ENCODE measurements around the gene KRTAP10-2. TPM values are rescaled to one million over a fixed set of nuclear protein-coding genes. Genes with fewer than 3 reads are reported as not detected.
A peak's percentile ranks its signal among the peaks of the same experiment; 100 is the strongest.

The KRTAP10-2 gene
- total RNA-seq, 2 donors from 2014 or later: not detected

DNA sequence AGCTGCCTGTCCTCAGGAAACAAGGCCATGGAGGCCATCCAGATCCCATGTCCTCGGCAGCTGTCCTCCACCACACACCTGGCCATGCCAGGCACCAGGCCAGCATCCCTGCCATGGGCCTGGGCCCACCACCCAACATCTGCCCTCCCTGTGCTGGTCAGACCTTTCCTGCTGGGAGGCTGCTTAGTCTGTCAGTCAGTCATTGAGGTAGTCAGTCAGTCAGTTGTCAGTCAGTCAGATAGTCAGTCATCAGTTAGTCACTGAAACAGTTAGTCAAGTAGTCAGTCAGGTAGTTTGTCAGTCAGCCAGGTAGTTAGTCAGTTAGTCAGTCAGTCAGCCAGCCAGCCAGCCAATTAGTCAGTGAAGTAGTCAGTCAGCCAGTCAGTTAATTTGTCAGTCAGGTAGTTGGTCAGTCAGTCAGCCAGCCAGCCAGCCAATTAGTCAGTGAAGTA, 28.5 kb downstream of the KRTAP10-2 start:
- Mint-ChIP-seq H3K4me3 (no peak overlapping the region), H3K36me3 (ENCODE audit: low read depth) (no peaks in the 10 kb centered on the region), H3K27ac (no peak overlapping the region), H3K27me3 (no peaks in the 10 kb centered on the region), H3K4me1 (no peaks in the 10 kb centered on the region), H3K9me3 (peaks cover 3% of the 10 kb centered on the region)
- ATAC-seq (replicated peaks): no peak

DNA sequence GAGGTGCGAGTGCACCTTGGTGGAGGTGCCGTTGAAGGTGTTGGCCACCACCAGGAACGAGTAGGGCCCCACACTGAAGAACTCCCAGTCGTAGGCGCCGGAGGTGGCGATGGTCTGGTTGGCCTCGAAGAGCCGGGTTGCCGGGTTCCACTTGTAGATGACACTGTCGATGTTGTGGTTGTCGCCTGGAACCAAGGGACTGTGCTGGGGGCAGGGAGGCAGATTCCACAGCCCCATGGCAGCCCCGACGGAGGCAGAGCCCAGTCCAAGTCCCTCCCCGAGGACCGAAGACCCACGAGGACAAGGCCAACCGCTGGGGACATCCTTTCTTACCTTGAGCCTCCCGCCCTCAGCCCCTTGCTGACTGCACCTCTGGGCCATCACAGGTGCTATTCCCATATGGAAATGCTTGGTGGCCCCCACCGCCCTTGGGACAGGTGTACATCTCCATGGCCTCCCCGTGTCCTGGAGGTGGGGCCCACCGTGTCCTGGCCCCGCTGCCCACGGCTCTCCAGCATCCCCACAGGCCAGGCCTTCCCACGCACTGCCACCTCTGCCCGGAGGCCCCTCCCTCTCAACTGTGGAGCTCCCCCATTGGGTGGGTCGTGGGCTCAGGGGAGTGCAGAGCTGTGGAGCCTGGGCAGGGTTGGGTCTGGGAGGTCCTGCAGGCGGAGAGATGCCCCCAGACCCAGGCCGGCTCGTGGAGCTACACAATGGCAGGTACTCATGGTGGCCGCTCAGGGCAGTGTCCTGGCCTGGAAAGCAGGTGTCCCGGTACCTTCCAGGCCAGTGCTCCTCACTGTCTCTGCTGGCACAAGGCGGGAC, 29.2 kb downstream of the KRTAP10-2 start:
- no peak overlapping the region for H3K27ac Mint-ChIP-seq
- ATAC-seq (replicated peaks): no peak

DNA sequence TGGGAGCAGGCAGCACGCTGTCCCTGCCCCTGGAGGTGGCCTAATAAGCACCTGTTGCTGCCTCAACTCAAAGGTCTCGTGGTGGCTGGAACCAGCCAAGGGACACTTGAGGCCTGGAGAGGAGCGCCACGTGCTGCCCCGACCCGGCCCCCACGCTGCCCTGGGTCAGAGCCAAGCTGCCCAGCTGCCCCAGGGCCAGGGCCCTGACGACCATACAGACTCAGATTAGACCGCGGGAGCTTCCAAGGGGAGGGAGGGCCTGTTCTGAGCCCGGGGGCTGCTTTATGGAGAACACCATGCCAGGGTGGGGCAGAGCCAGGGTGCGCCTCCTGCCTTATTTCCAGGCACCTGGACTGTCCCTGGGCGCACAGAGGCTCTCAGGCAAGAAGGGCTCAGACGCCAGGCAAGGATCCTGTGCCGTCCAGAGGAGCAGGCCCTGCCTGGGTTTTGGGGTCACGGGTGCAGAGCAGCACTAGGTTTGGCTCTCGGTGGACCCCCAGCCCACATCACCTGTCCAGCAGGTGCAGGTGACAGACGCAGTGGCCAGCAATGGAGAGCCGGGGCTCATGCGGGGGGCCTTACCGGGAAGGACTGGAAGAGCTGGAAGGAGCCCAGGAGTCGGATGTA, 29.9 kb downstream of the KRTAP10-2 start:
- no peak overlapping the region for H3K27ac Mint-ChIP-seq
- H3K27me3 Mint-ChIP-seq: no peaks in the 10 kb centered on the region
- H3K4me1 Mint-ChIP-seq: no peaks in the 10 kb centered on the region
- no peak for ATAC-seq (replicated peaks)
- H3K36me3 Mint-ChIP-seq (ENCODE audit: low read depth): no peaks in the 10 kb centered on the region
- peaks cover 4% of the 10 kb centered on the region for H3K9me3 Mint-ChIP-seq
- H3K4me3 Mint-ChIP-seq: no peak overlapping the region

More for the DNA sequence above, 29.2 kb downstream of the KRTAP10-2 start:
- Mint-ChIP-seq H3K4me1 (no peaks in the 10 kb centered on the region), H3K9me3 (peaks cover 4% of the 10 kb centered on the region), H3K36me3 (ENCODE audit: low read depth) (no peaks in the 10 kb centered on the region), H3K27me3 (no peaks in the 10 kb centered on the region), H3K4me3 (no peak overlapping the region)

DNA sequence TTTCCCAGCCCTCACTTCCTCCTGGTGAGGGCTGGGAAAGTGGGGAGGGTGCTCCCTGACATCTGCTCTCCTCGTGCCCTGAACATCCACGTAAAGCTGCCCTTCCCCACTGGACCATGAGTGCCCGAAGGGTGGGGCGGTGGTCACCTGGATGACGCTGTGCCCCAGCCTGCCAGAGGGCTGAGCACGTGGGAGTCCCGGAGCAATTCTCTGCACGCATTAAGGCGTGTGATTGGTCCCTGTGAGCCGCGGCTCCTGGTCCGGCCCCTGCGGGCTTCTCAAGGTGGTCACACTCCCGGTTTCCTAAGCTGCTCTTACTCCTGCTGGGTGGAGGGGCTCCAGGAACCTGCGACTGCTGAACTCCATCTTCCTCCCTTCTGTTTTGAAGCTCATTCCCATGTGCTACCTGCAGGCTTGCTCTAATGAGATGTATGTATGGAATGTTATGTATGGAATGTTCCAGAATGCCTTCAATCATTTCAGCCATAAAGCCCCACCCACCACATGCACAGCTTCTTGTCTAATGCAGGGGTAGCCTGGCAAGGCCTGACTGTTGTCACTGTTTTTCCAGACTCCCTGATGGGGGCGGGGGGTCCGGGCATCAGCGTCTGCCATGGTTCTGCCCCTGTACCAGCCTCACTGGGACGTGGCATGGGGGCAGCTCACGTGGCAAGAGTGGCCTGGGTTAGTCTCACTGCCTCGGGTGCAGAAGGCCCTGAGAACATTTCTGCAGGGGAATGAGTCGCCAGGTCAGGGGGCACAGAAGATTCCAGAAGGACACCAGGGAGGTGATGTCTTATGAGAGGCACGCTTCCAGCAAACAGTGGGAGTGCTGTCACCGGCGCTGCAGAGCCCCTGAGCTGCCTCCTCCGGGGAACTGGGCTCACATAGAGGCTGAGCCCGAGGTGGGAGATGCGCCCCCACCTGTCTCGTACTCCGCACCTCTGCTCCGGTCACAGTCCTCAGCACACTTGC, 30.7 kb downstream of the KRTAP10-2 start:
- ATAC-seq (replicated peaks): no peak
- H3K9me3 Mint-ChIP-seq: peaks cover 4% of the 10 kb centered on the region
- no peaks in the 10 kb centered on the region for H3K27me3 Mint-ChIP-seq
- no peaks in the 10 kb centered on the region for H3K36me3 Mint-ChIP-seq (ENCODE audit: low read depth)
- no peaks in the 10 kb centered on the region for H3K4me1 Mint-ChIP-seq
- H3K27ac Mint-ChIP-seq: no peak overlapping the region
- H3K4me3 Mint-ChIP-seq: no peak overlapping the region

DNA sequence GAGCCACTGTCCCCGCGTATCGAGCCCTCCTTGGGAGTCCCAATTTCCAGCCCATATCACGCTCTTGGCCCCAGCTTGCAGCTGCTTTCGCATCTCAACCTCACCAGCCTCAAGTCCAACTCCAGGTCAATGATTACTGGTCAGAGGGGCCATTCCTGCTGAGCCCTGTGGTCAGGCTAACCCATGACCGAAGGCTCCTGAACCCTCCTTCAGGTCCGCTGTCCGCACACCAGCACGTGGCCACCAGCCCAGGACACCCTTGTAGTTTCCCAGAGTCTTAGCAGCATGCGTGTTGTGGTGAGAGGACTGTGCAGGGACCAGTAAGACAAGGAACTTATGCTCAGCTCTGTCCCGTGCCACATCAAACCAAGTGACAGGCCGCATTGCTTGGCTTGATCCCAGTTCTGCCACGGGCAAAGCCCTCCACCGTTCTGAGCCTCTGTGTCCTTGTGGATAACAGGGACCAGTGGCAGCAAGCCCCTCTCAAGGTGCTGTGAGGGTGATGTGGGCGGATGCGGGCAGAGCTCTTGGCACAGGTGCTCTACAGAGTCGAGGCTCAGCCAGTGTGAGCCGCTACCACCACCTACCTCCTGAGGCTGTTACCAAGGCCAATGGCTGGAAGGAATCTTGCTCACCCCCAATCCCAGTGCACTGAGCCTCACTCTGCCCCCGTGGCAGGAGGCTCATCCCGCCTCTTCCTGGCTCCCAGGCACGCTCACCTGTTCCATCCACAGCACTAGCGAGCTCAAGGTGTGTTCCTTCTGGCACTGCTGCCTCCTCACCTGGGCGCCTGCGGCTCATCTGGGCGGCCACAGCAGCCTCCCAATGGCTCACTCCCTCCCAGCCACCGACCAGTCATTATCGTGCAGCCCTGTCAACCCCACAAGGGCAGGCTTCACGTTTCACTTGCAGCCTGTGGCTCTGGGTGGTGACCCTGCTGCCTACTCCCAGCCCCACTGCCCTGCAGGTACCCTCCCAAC, 31.7 kb downstream of the KRTAP10-2 start:
- Mint-ChIP-seq H3K27me3 (no peaks in the 10 kb centered on the region), H3K4me1 (no peaks in the 10 kb centered on the region), H3K4me3 (no peak overlapping the region), H3K27ac (no peak overlapping the region), H3K9me3 (peaks cover 4% of the 10 kb centered on the region), H3K36me3 (ENCODE audit: low read depth) (no peaks in the 10 kb centered on the region)
- no peak for ATAC-seq (replicated peaks)

DNA sequence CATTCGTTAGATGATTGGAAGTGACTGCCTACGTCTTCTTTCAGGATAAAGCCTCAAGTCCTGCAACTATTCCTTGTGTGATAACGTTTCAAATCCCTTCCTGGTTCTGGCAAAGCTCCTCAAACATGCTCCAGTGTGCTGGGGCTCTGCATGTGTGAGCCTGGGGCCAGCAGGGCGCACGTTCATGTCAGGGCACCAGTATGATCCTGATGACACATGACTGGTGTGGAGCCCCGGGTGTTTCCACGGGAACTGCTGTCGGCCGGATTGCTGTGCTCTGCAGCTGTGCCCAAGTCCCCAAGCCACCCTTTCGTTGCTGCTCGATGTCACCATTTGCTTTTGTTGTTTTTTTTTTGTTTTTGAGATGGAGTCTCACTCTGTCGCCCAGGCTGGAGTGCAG, 32.6 kb downstream of the KRTAP10-2 start:
- H3K9me3 Mint-ChIP-seq: peaks cover 4% of the 10 kb centered on the region
- H3K4me1 Mint-ChIP-seq: no peaks in the 10 kb centered on the region
- no peaks in the 10 kb centered on the region for H3K36me3 Mint-ChIP-seq (ENCODE audit: low read depth)
- no peaks in the 10 kb centered on the region for H3K27me3 Mint-ChIP-seq
- H3K27ac Mint-ChIP-seq: no peak overlapping the region
- H3K4me3 Mint-ChIP-seq: no peak overlapping the region
- no peak for ATAC-seq (replicated peaks)

DNA sequence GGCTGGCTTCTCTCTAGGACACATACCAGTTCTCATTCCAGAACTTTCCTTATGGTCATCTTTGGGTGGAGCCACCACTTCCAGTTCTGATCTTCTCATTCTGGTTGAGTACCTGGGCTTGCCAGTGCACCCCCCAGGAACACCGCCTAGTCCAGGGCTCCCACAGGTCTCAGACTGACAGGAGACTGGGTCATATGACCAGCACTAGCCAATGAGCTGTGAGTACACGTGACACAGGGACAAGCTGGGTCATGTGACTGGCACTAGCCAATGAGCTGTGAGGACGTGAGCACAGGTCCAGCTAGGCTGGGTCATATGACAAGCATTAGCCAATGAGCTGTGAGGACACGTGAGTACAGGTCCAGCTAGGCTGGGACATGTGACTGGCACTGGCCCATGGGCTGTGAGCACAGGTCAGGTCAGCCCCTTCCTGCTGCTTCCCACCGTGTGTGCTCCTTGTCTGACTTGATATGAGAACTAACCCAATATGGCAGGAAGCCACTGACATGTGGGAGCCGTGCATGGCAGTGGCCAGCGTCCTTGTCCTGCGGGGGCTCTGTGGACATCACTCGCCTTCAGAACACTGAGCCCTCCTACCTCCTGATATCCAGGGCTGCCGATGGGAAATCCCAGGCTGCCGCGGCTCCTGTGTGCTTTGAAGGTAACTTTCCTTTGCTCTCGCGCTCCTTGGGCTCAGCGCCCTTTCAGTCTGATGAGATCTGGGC, 34.0 kb downstream of the KRTAP10-2 start:
- Mint-ChIP-seq H3K4me1 (no peaks in the 10 kb centered on the region), H3K4me3 (peak overlapping the region; percentile 50), H3K36me3 (ENCODE audit: low read depth) (no peaks in the 10 kb centered on the region), H3K9me3 (peaks cover 4% of the 10 kb centered on the region), H3K27me3 (no peaks in the 10 kb centered on the region), H3K27ac (peak overlapping the region; percentile 64)
- ATAC-seq (replicated peaks): peak; percentile 90

DNA sequence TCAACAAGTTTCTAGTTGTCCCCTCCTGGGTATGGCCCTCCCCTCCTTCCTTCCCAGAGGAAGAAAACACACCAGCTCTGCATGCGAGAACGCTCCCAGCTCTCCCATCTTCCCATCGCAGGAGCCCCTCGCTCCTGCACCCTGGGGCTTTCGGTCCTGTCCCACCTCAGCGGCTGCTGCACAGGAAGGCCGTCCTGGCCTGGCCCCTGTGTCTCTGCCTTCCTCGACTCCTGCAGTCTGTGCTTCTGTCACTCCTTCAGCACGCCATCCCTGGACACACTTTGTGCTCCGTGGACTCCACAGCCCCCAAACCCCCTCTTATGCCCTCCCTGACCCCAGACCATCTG, 34.5 kb downstream of the KRTAP10-2 start:
- H3K9me3 Mint-ChIP-seq: peaks cover 4% of the 10 kb centered on the region
- no peaks in the 10 kb centered on the region for H3K4me1 Mint-ChIP-seq
- no peaks in the 10 kb centered on the region for H3K36me3 Mint-ChIP-seq (ENCODE audit: low read depth)
- H3K27ac Mint-ChIP-seq: peak overlapping the region; percentile 64
- ATAC-seq (replicated peaks): no peak
- no peaks in the 10 kb centered on the region for H3K27me3 Mint-ChIP-seq
- peak overlapping the region; percentile 50 for H3K4me3 Mint-ChIP-seq

DNA sequence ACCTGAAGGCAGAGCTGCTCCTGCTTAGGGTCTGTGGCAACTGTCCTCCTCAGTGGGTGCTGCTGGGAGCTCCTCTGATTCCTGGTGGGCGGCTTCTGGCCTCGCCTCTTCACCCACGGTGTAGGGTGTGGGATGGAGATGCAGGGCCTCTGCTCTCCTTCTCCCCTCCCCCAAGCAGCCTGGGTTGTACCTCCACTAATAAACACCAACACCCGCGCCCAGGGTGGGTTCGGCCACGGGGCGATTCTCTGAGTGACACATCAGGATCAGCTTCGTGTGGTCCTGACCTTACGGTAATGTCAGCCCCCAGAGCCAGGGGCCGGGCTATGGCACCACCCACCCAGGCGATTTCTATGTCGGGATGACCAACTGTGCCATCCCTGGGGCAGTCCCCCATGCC, 35.0 kb downstream of the KRTAP10-2 start:
- H3K4me3 Mint-ChIP-seq: no peak overlapping the region
- no peak overlapping the region for H3K27ac Mint-ChIP-seq
- ATAC-seq (replicated peaks): no peak
- H3K36me3 Mint-ChIP-seq (ENCODE audit: low read depth): no peaks in the 10 kb centered on the region
- peaks cover 4% of the 10 kb centered on the region for H3K9me3 Mint-ChIP-seq
- H3K27me3 Mint-ChIP-seq: no peaks in the 10 kb centered on the region
- no peaks in the 10 kb centered on the region for H3K4me1 Mint-ChIP-seq

DNA sequence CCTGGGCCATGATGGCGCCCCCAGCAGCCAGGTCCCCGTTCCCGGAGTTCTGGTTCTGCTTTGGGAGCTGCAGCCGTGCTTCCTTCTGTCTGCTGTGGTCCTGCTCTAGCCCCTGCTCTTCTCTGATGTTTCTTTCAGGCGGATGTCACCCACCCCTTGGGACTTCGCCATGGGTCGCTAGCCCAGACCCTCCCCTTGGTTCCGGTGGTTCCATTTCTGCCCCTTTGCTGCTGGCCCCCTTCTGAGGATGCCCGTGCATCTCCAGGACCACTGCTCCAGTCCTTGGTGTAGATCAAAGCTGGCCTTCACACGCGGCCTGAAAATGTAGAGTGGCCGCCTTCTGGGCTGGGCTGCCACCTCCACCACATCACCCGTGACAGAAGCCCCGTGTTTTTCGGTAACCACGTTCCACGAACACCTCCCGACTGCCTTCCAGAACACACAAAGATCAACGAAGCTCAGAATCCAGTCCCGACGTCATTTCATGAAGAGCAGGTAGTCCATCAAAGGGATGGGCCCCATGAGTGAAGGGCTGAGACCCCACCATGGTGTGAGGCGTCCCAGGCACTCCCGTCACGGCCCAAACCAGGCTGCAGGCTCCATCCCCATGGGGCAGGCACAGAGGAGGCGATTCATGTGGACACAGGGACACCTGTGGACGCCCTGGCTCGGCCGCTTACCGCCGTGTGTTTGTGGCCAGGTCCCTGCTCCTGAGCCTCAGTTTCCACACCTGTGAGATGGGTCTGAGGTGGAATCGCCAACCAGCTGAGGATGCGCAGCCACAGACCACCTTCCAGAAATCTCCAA, 35.7 kb downstream of the KRTAP10-2 start:
- Mint-ChIP-seq H3K27ac (no peak overlapping the region), H3K4me3 (no peak overlapping the region), H3K27me3 (no peaks in the 10 kb centered on the region), H3K9me3 (peaks cover 4% of the 10 kb centered on the region), H3K4me1 (no peaks in the 10 kb centered on the region), H3K36me3 (ENCODE audit: low read depth) (no peaks in the 10 kb centered on the region)
- ATAC-seq (replicated peaks): no peak

DNA sequence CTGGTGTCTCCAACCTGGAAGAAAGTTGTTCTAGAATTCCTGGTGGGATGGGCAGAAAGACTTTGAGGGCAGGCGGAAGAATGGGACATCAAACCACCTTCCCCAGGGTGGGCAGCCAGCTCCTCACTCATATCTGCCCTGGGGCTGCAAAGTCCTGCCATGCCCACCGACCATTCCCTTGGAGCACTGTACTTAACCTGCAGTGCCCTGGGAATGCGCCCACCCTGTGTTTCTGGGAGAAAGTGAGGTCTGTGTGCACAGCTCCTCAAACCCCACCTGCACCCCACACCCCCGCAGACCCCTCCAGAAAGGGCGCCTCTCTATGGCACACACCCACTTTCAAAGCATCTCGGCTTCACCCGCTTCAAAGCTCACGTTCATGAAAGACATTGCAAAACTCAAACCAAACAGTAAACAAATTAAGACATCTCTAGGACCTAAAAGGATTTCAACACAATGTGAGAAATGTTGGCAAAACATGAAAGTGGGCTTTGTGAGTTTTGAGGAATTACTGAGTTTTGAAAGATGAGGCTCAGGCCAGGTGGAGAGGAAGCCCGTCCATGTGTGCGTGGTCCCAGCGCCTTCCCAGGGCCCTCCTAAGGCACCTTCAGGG, 36.5 kb downstream of the KRTAP10-2 start:
- no peak overlapping the region for H3K27ac Mint-ChIP-seq
- no peaks in the 10 kb centered on the region for H3K4me1 Mint-ChIP-seq
- H3K36me3 Mint-ChIP-seq (ENCODE audit: low read depth): no peaks in the 10 kb centered on the region
- ATAC-seq (replicated peaks): no peak
- no peak overlapping the region for H3K4me3 Mint-ChIP-seq
- H3K27me3 Mint-ChIP-seq: no peaks in the 10 kb centered on the region
- H3K9me3 Mint-ChIP-seq: peaks cover 4% of the 10 kb centered on the region

DNA sequence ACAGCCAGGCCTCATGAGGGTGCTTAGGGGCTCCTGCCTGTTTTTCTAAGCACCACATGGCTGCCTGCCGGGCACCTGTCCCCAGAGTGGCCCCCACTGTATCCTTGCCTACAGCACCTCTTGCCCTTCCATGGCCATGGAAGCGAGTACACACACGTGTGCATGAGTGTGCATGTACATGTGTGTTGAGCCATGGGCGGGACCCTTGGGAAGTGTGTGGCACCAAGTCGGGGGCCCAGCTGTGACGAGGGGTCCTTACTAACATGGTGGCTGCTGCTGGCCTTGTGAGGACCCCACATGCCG, 37.1 kb downstream of the KRTAP10-2 start:
- Mint-ChIP-seq H3K27ac (no peak overlapping the region), H3K36me3 (ENCODE audit: low read depth) (no peaks in the 10 kb centered on the region), H3K4me1 (no peaks in the 10 kb centered on the region), H3K27me3 (peaks cover 3% of the 10 kb centered on the region), H3K4me3 (no peak overlapping the region), H3K9me3 (peaks cover 4% of the 10 kb centered on the region)
- no peak for ATAC-seq (replicated peaks)

Data from activated T-helper 17 cell treated with anti-CD3 and anti-CD28 coated beads, Interleukin-2, amount 50 U/mL, for 72 hours (primary cell).